CD4-positive, CD25-positive, alpha-beta regulatory T cell (primary cell): Measurements from ENCODE around the gene POU1F1. TPM values are rescaled to one million over a fixed set of nuclear protein-coding genes. Genes with fewer than 3 reads are reported as not detected.
A peak's percentile ranks its signal among the peaks of the same experiment; 100 is the strongest.
"Not testable (repeated sequence)": the region's sequence is repeated elsewhere in the genome, so short reads cannot be mapped to it uniquely, and the experiment has no call there.

Experiments
- ATAC-seq, 2 donors: fragments of 150-1000 bp; cut with Tn5 transposase; one replicate each; pipeline ENCODE4 v1.10.0; 2021; ENCODE audit warnings: low read depth in 2 of 2, moderate number of reproducible peaks in 2 of 2, moderate library complexity in 1 of 2
- DNase-seq, 3 donors: peaks; one replicate each; pipeline versions ENCODE4 v3.0.0 to v3.0.0-alpha.2; 2012 to 2022; ENCODE audit warnings: mixed read lengths in 1 of 3
- H3K27ac ChIP-seq: one replicate; pipeline ENCODE4 v1.7.0; 2013; ENCODE audit warnings: mild to moderate bottlenecking, low read length; ENCODE audit not compliant: insufficient read depth, poor library complexity, severe bottlenecking
- H3K27me3 ChIP-seq: one replicate; pipeline ENCODE4 v1.7.0; 2013; ENCODE audit warnings: low read length; ENCODE audit not compliant: control insufficient read depth, insufficient read depth
- H3K36me3 ChIP-seq: one replicate; pipeline ENCODE4 v1.7.0; 2013; ENCODE audit warnings: mild to moderate bottlenecking, low read length, moderate library complexity; ENCODE audit not compliant: control insufficient read depth, insufficient read depth
- H3K4me1 ChIP-seq: 2 replicates; pipeline ENCODE4 v1.7.0; 2013; ENCODE audit warnings: mild to moderate bottlenecking, low read length; ENCODE audit not compliant: insufficient read depth, control insufficient read depth, poor library complexity, severe bottlenecking
- H3K4me3 ChIP-seq: one replicate; pipeline ENCODE4 v1.7.0; 2013; ENCODE audit warnings: low read depth, mild to moderate bottlenecking, low read length, moderate library complexity
- H3K9me3 ChIP-seq, 2 experiments: 1 replicate in 1 of 2; 2 replicates in 1 of 2; pipeline ENCODE4 v1.7.0; 2013; ENCODE audit warnings: low read length in 2 of 2, mild to moderate bottlenecking in 1 of 2, moderate library complexity in 1 of 2; ENCODE audit not compliant: control insufficient read depth in 2 of 2
- H3K27ac Mint-ChIP-seq, 3 donors: one replicate each; pipeline ENCODE4 v1.8.0; 2020 to 2022; ENCODE audit warnings: mild to moderate bottlenecking in 3 of 3, mixed read lengths in 3 of 3, moderate library complexity in 2 of 3
- H3K27me3 Mint-ChIP-seq: one replicate; pipeline ENCODE4 v1.8.0; 2022; ENCODE audit warnings: mild to moderate bottlenecking, mixed read lengths
- H3K36me3 Mint-ChIP-seq: one replicate; pipeline ENCODE4 v1.8.0; 2020; ENCODE audit warnings: mixed read lengths
- H3K4me1 Mint-ChIP-seq, 4 donors: one replicate each; pipeline ENCODE4 v1.8.0; 2020 to 2022; ENCODE audit warnings: mixed read lengths in 4 of 4, mild to moderate bottlenecking in 1 of 4
- H3K4me3 Mint-ChIP-seq, 4 donors: one replicate each; pipeline ENCODE4 v1.8.0; 2020 to 2022; ENCODE audit warnings: mild to moderate bottlenecking in 4 of 4, mixed read lengths in 4 of 4, moderate library complexity in 3 of 4
- H3K9me3 Mint-ChIP-seq, 7 donors: one replicate each; pipeline ENCODE4 v1.8.0; 2020 to 2022; ENCODE audit warnings: mixed read lengths in 7 of 7, mild to moderate bottlenecking in 3 of 7, moderate library complexity in 2 of 7
- polyA plus RNA-seq, 4 donors: library from polyadenylated mRNA; unstranded; fragments of 300-500 nt; fragmentation: Illumina TruSeq; gene quantifications; one replicate each; pipeline ENCODE4 v1.2.3, GENCODE V29; 2021
- total RNA-seq: library from RNA; stranded (reverse); gene quantifications from one replicate; pipeline ENCODE4 v1.2.3, GENCODE V29; 2022

Gene POU1F1
- total and polyA plus RNA-seq, 5 donors from 2014 or later: not detected

- Mint-ChIP-seq H3K9me3 (peaks cover 0 to 2% (median 0%) of the 10 kb centered on the region in 7 donors), H3K27ac (no peak overlapping the region), H3K4me3 (no peak overlapping the region), H3K27me3 (peaks cover 5% of the 10 kb centered on the region), H3K4me1 (no peaks in the 10 kb centered on the region), H3K36me3 (no peaks in the 10 kb centered on the region)
- Histone ChIP-seq H3K27me3 (no peaks in the 10 kb centered on the region), H3K27ac (no peak overlapping the region), H3K4me1 (no peaks in the 10 kb centered on the region), H3K4me3 (no peak overlapping the region), H3K36me3 (no peaks in the 10 kb centered on the region), H3K9me3 (no peaks in the 10 kb centered on the region)
- DNase-seq: no peak
- ATAC-seq: no peak
Observed at GRCh38 chr3:87309601-87310000, 33.2 kb upstream of the POU1F1 start.

GRCh38 chr3:87307805-87308204 lies 31.4 kb upstream of the POU1F1 start:
- no peak overlapping the region for H3K27ac Mint-ChIP-seq
- Histone ChIP-seq H3K36me3 (no peaks in the 10 kb centered on the region), H3K9me3 (no peaks in the 10 kb centered on the region), H3K4me1 (no peaks in the 10 kb centered on the region), H3K4me3 (no peak overlapping the region), H3K27ac (no peak overlapping the region), H3K27me3 (no peaks in the 10 kb centered on the region)
- no peak for DNase-seq
- no peak overlapping the region for H3K4me3 Mint-ChIP-seq
- no peaks in the 10 kb centered on the region for H3K4me1 Mint-ChIP-seq
- ATAC-seq: no peak
- H3K9me3 Mint-ChIP-seq: peaks cover 0 to 2% (median 0%) of the 10 kb centered on the region in 7 donors
- H3K27me3 Mint-ChIP-seq: peaks cover 5% of the 10 kb centered on the region
- H3K36me3 Mint-ChIP-seq: no peaks in the 10 kb centered on the region

- no peaks in the 10 kb centered on the region for H3K36me3 Mint-ChIP-seq
Observed at GRCh38 chr3:87305517-87305916, 29.1 kb upstream of the POU1F1 start.

DNA sequence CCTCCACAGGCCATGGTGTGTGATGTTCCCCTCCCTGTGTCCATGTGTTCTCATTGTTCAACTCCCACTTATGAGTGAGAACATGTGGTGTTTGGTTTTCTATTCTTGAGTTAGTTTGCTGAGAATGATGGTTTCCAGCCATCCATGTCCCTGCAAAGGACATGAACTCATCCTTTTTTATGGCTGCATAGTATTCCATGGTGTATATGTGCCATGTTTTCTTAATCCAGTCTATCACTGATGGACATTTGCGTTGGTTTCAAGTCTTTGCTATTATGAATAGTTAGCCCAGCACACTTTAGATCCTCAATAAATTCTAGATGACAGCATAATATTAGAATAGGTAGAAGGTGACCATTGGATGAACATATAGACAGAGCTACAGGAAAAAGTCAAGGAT lies 28.6 kb upstream of the POU1F1 start:
- H3K9me3 ChIP-seq, H3K27ac ChIP-seq, DNase-seq, H3K4me1 Mint-ChIP-seq, ATAC-seq, H3K27ac Mint-ChIP-seq, H3K36me3 ChIP-seq, H3K27me3 Mint-ChIP-seq, H3K4me3 Mint-ChIP-seq, H3K9me3 Mint-ChIP-seq, H3K4me3 ChIP-seq, H3K36me3 Mint-ChIP-seq, H3K27me3 ChIP-seq, H3K4me1 ChIP-seq: not testable (repeated sequence)

More at GRCh38 chr3:87305517-87305916, 29.1 kb upstream of the POU1F1 start:
- H3K36me3 ChIP-seq: no peaks in the 10 kb centered on the region
- H3K27me3 Mint-ChIP-seq: peaks cover 5% of the 10 kb centered on the region
- H3K27ac ChIP-seq: no peak overlapping the region
- peaks cover 0 to 2% (median 0%) of the 10 kb centered on the region in 7 donors for H3K9me3 Mint-ChIP-seq
- H3K27ac Mint-ChIP-seq: no peak overlapping the region
- H3K4me1 Mint-ChIP-seq: no peaks in the 10 kb centered on the region
- ATAC-seq (no peak), DNase-seq (no peak)
- H3K27me3 ChIP-seq: no peaks in the 10 kb centered on the region
- H3K4me1 ChIP-seq: no peaks in the 10 kb centered on the region
- no peak overlapping the region for H3K4me3 ChIP-seq
- no peaks in the 10 kb centered on the region for H3K9me3 ChIP-seq
- no peak overlapping the region for H3K4me3 Mint-ChIP-seq

- ATAC-seq (peak; percentile 46 to 67), DNase-seq (peak in 2 of 3 donors; percentile 29 to 37)
- Mint-ChIP-seq H3K27me3 (peaks cover 4% of the 10 kb centered on the region), H3K36me3 (no peaks in the 10 kb centered on the region), H3K4me3 (no peak overlapping the region), H3K9me3 (peaks cover 0 to 3% (median 0%) of the 10 kb centered on the region in 7 donors), H3K27ac (no peak overlapping the region), H3K4me1 (peaks cover 0 to 3% (median 1%) of the 10 kb centered on the region in 4 donors)
- no peaks in the 10 kb centered on the region for H3K36me3 ChIP-seq
- no peak overlapping the region for H3K27ac ChIP-seq
- H3K9me3 ChIP-seq: no peaks in the 10 kb centered on the region
- no peak overlapping the region for H3K4me3 ChIP-seq
- no peaks in the 10 kb centered on the region for H3K4me1 ChIP-seq
- H3K27me3 ChIP-seq: no peaks in the 10 kb centered on the region
Observed at GRCh38 chr3:87298111-87298718, 21.8 kb upstream of the POU1F1 start.

GRCh38 chr3:87288446-87288845 lies 12.1 kb upstream of the POU1F1 start:
- ATAC-seq: no peak
- H3K4me1 Mint-ChIP-seq: no peaks in the 10 kb centered on the region
- H3K9me3 Mint-ChIP-seq: peaks cover 0 to 2% (median 0%) of the 10 kb centered on the region in 7 donors
- Histone ChIP-seq H3K27me3 (peaks cover under 1% of the 10 kb centered on the region), H3K4me3 (no peak overlapping the region), H3K27ac (no peak overlapping the region), H3K36me3 (no peaks in the 10 kb centered on the region), H3K4me1 (no peaks in the 10 kb centered on the region), H3K9me3 (no peaks in the 10 kb centered on the region)
- H3K27me3 Mint-ChIP-seq: peaks cover 4% of the 10 kb centered on the region
- H3K36me3 Mint-ChIP-seq: no peaks in the 10 kb centered on the region
- no peak for DNase-seq
- no peak overlapping the region for H3K27ac Mint-ChIP-seq
- no peak overlapping the region for H3K4me3 Mint-ChIP-seq

DNA sequence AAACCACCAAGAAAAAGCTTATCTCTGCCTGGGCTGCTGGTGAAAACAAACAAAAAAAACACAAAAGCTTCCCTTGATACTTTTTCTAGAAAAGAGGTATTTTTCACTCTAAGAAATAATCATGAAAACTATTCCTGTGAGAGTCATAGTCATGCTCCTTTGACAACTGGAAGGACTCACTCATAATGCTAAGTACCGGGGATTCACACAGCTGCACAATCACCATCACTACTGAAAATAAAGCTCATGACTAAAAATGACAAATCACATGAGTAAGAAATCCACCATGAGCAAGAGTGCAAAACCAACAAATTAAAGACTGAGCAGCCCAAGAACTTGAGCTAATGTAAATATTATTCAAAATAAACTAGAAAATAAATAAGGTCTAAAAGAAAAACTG lies 10.6 kb upstream of the POU1F1 start:
- DNase-seq: no peak
- no peaks in the 10 kb centered on the region for H3K4me1 Mint-ChIP-seq
- H3K36me3 ChIP-seq: no peaks in the 10 kb centered on the region
- H3K4me1 ChIP-seq: no peaks in the 10 kb centered on the region
- no peaks in the 10 kb centered on the region for H3K9me3 ChIP-seq
- peaks cover 0 to 2% (median 0%) of the 10 kb centered on the region in 7 donors for H3K9me3 Mint-ChIP-seq
- H3K36me3 Mint-ChIP-seq: no peaks in the 10 kb centered on the region
- H3K27me3 Mint-ChIP-seq: peaks cover 14% of the 10 kb centered on the region
- peaks cover 2% of the 10 kb centered on the region for H3K27me3 ChIP-seq
- no peak overlapping the region for H3K27ac ChIP-seq
- ATAC-seq: no peak
- H3K27ac Mint-ChIP-seq: no peak overlapping the region
- no peak overlapping the region for H3K4me3 Mint-ChIP-seq
- H3K4me3 ChIP-seq: no peak overlapping the region

DNA sequence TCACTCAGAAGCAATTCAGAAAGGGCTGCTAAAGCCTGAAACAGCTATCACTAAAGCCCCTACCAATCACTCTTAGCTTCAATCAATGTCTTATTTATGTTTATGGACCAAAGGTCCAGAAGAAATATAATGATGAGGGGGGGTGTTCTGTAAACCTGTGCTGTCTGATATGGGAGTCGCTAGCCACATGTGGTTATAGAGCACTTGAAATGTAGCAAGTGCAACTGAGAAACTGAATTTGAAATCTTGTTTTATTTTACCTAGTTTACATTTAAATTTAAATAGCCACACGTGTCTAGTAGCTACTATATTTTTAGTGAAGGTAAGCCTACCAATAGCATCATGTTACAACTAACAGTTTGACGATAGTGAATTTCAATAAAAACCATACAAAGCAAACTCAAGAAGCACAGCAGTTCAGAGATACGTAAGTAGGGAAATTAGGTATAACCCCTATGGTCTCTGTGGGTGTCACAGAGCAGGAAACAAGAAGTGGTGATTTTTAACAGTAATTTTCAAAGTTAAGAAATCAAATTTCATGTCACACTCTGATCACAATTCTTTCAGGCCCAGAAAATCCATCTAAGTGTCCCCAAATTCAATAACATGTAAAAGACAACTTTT lies 3.6 kb downstream of the POU1F1 start:
- peaks cover 8 to 25% (median 18%) of the 10 kb centered on the region in 4 donors for H3K4me1 Mint-ChIP-seq
- H3K36me3 Mint-ChIP-seq: no peaks in the 10 kb centered on the region
- DNase-seq: peak in 1 of 3 donors; percentile 24

More for the DNA sequence above, 3.6 kb downstream of the POU1F1 start:
- Mint-ChIP-seq H3K9me3 (no peaks in the 10 kb centered on the region), H3K27me3 (no peaks in the 10 kb centered on the region), H3K27ac (no peak overlapping the region), H3K4me3 (no peak overlapping the region)
- ATAC-seq: no peak
- H3K27ac ChIP-seq: no peak overlapping the region
- H3K9me3 ChIP-seq: no peaks in the 10 kb centered on the region
- no peak overlapping the region for H3K4me3 ChIP-seq
- no peaks in the 10 kb centered on the region for H3K27me3 ChIP-seq
- no peaks in the 10 kb centered on the region for H3K4me1 ChIP-seq
- H3K36me3 ChIP-seq: no peaks in the 10 kb centered on the region
